ENCODE measurements around the gene BNIP2. TPM values are rescaled to one million over a fixed set of nuclear protein-coding genes. Genes with fewer than 3 reads are reported as not detected.

BNIP2 gene
- total and polyA plus RNA-seq, 2 of the 13 experiments (the other 11 are each of a cell fraction or from before 2014, with no cell fraction given): 17.4 to 57.6 TPM

GRCh38 chr15:59656897-59657634 lies 32.1 kb downstream of the BNIP2 start, which contains the start of gene GTF2A2 (continued):
- TF ChIP-seq RERE (CRISPR knock-in tag; IDR thresholded peaks at IDR 0.05; ENCODE audit: low read depth): no peak
- TF ChIP-seq SMC3 (IDR thresholded peaks at IDR 0.05; ENCODE audit: low read length): no peak
- no peak for TF ChIP-seq MTF1 (CRISPR knock-in tag; IDR thresholded peaks at IDR 0.05)
- TF ChIP-seq POLR2AphosphoS5 (IDR thresholded peaks at IDR 0.05; ENCODE audit: low read depth, low read length): peak; percentile 87
- TF ChIP-seq ISX (CRISPR knock-in tag; conservative IDR thresholded peaks at IDR 0.05): no peak
- peak; percentile 78 for TF ChIP-seq ZGPAT (CRISPR knock-in tag; IDR thresholded peaks at IDR 0.05)
- TF ChIP-seq SMAD3 (CRISPR knock-in tag; IDR thresholded peaks at IDR 0.05): peak; percentile 37; the same call in 1 of the 2 replicates
- TF ChIP-seq ARHGAP35 (CRISPR knock-in tag; IDR thresholded peaks at IDR 0.05; ENCODE audit: borderline replicate concordance): peak; percentile 65; the same call in 1 of the 2 replicates
- TF ChIP-seq NKX3-1 (CRISPR knock-in tag; IDR thresholded peaks at IDR 0.05): no peak
- TF ChIP-seq SNAI1 (CRISPR knock-in tag; IDR thresholded peaks at IDR 0.05; ENCODE audit: borderline replicate concordance): 0 out of 2 replicates have a peak, but pooled peaks have one; percentile 22
- TF ChIP-seq KDM5B (CRISPR knock-in tag; IDR thresholded peaks at IDR 0.05; ENCODE audit: borderline replicate concordance): peak; percentile 94
- TF ChIP-seq BCL6 (CRISPR knock-in tag; IDR thresholded peaks at IDR 0.05): no peak
- peak; percentile 46; the same call in 1 of the 2 replicates for TF ChIP-seq ZNF235 (CRISPR knock-in tag; IDR thresholded peaks at IDR 0.05; ENCODE audit: borderline replicate concordance)
- TF ChIP-seq KAT7 (CRISPR knock-in tag; IDR thresholded peaks at IDR 0.05; ENCODE audit: borderline replicate concordance): no peak; the same call in none of the 2 replicates
- TF ChIP-seq PRDM15 (CRISPR knock-in tag; IDR thresholded peaks at IDR 0.05): no peak
- no peak for TF ChIP-seq ZNF431 (CRISPR knock-in tag; IDR thresholded peaks at IDR 0.05; ENCODE audit: borderline replicate concordance, low read depth)
- no peak for TF ChIP-seq ATF3 (CRISPR knock-in tag; IDR thresholded peaks at IDR 0.05)
- TF ChIP-seq MLX (CRISPR knock-in tag; IDR thresholded peaks at IDR 0.05): 0 out of 2 replicates have a peak, but pooled peaks have one; percentile 11
